ENCODE data around the gene DIAPH3. TPM values are rescaled to one million over a fixed set of nuclear protein-coding genes. Genes with fewer than 3 reads are reported as not detected.

DIAPH3 gene
- total RNA-seq, 1 experiment from 2014 or later = 27.6 TPM

DNA sequence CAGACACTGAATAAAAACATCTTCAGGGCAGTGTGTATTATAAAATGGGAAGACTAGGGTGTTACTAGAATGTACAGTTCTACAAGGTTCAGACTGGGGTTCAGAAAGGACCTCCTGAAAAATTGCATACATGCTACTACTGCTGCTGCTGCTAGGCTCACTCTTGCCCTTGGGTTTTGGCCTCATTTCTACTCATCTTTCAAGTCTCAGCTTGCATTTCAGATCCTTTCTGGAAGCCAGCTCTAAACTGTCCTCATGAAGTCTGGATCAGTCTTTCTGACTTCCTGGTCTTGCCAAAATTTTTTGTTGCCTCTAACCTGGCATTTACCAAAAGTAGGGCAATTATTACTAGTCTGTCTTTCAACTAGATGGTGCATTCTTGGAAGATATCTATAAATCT is 393.3 kb downstream of the DIAPH3 start (continued):
- TF ChIP-seq SMAD3 (CRISPR knock-in tag; IDR thresholded peaks at IDR 0.05; ENCODE audit: borderline replicate concordance) (no peak), ZNF263 (CRISPR knock-in tag; IDR thresholded peaks at IDR 0.05; ENCODE audit: low read depth) (no peak), EMX1 (CRISPR knock-in tag; IDR thresholded peaks at IDR 0.05) (no peak), JUN (CRISPR knock-in tag; IDR thresholded peaks at IDR 0.05) (no peak), ZNF671 (CRISPR knock-in tag; IDR thresholded peaks at IDR 0.05) (no peak), MXD4 (CRISPR knock-in tag; IDR thresholded peaks at IDR 0.05; ENCODE audit: borderline replicate concordance) (no peak), ZNF219 (CRISPR knock-in tag; IDR thresholded peaks at IDR 0.05; ENCODE audit: borderline replicate concordance) (no peak)
- TF ChIP-seq, protein P1, sequence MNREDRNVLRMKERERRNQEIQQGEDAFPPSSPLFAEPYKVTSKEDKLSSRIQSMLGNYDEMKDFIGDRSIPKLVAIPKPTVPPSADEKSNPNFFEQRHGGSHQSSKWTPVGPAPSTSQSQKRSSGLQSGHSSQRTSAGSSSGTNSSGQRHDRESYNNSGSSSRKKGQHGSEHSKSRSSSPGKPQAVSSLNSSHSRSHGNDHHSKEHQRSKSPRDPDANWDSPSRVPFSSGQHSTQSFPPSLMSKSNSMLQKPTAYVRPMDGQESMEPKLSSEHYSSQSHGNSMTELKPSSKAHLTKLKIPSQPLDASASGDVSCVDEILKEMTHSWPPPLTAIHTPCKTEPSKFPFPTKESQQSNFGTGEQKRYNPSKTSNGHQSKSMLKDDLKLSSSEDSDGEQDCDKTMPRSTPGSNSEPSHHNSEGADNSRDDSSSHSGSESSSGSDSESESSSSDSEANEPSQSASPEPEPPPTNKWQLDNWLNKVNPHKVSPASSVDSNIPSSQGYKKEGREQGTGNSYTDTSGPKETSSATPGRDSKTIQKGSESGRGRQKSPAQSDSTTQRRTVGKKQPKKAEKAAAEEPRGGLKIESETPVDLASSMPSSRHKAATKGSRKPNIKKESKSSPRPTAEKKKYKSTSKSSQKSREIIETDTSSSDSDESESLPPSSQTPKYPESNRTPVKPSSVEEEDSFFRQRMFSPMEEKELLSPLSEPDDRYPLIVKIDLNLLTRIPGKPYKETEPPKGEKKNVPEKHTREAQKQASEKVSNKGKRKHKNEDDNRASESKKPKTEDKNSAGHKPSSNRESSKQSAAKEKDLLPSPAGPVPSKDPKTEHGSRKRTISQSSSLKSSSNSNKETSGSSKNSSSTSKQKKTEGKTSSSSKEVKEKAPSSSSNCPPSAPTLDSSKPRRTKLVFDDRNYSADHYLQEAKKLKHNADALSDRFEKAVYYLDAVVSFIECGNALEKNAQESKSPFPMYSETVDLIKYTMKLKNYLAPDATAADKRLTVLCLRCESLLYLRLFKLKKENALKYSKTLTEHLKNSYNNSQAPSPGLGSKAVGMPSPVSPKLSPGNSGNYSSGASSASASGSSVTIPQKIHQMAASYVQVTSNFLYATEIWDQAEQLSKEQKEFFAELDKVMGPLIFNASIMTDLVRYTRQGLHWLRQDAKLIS (CRISPR knock-in tag; IDR thresholded peaks at IDR 0.05; ENCODE audit: borderline replicate concordance) = no peak
- TF ChIP-seq, protein P2, sequence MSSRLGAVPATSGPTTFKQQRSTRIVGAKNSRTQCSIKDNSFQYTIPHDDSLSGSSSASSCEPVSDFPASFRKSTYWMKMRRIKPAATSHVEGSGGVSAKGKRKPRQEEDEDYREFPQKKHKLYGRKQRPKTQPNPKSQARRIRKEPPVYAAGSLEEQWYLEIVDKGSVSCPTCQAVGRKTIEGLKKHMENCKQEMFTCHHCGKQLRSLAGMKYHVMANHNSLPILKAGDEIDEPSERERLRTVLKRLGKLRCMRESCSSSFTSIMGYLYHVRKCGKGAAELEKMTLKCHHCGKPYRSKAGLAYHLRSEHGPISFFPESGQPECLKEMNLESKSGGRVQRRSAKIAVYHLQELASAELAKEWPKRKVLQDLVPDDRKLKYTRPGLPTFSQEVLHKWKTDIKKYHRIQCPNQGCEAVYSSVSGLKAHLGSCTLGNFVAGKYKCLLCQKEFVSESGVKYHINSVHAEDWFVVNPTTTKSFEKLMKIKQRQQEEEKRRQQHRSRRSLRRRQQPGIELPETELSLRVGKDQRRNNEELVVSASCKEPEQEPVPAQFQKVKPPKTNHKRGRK (CRISPR knock-in tag; IDR thresholded peaks at IDR 0.05; ENCODE audit: borderline replicate concordance) = no peak
- TF ChIP-seq, protein P3, sequence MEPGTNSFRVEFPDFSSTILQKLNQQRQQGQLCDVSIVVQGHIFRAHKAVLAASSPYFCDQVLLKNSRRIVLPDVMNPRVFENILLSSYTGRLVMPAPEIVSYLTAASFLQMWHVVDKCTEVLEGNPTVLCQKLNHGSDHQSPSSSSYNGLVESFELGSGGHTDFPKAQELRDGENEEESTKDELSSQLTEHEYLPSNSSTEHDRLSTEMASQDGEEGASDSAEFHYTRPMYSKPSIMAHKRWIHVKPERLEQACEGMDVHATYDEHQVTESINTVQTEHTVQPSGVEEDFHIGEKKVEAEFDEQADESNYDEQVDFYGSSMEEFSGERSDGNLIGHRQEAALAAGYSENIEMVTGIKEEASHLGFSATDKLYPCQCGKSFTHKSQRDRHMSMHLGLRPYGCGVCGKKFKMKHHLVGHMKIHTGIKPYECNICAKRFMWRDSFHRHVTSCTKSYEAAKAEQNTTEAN (CRISPR knock-in tag; IDR thresholded peaks at IDR 0.05) = no peak
- TF ChIP-seq, protein P4, sequence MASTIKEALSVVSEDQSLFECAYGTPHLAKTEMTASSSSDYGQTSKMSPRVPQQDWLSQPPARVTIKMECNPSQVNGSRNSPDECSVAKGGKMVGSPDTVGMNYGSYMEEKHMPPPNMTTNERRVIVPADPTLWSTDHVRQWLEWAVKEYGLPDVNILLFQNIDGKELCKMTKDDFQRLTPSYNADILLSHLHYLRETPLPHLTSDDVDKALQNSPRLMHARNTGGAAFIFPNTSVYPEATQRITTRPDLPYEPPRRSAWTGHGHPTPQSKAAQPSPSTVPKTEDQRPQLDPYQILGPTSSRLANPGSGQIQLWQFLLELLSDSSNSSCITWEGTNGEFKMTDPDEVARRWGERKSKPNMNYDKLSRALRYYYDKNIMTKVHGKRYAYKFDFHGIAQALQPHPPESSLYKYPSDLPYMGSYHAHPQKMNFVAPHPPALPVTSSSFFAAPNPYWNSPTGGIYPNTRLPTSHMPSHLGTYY (CRISPR knock-in tag; IDR thresholded peaks at IDR 0.05) = no peak

DNA sequence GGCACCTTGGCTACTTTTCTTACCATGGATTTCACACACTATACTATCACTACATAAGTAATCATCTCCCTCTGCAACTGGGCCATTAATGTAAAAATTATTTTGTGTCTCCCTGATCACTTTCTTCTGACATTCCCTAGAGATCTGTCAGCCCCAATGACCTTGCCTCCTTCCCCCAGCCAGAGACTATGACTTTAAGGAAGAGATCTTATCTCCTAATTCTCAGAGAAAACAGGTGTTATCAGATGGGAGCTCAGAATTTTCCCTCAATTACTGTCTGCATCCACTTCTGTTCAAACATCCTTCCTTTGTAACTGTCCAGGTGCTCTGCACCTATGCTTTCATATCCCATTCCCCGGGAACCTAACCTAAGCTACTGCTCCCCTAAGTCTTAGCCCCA is 397.5 kb downstream of the DIAPH3 start:
- H3K36me3 Mint-ChIP-seq = no peaks in the 10 kb centered on the region
- DNase-seq (ENCODE audit: low spot score) = no peak
- H3K9me3 Mint-ChIP-seq = no peaks in the 10 kb centered on the region
- peaks cover 22% of the 10 kb centered on the region for H3K4me1 Mint-ChIP-seq
- no peak overlapping the region for H3K27ac Mint-ChIP-seq
- ChIA-PET CTCF (no interaction called here), POLR2A (no interaction called here)
- H3K4me3 Mint-ChIP-seq = no peak overlapping the region
- ATAC-seq = no peak
- no peaks in the 10 kb centered on the region for H3K27me3 Mint-ChIP-seq (ENCODE audit: low read depth)
- TF ChIP-seq FOXK1 (CRISPR knock-in tag; IDR thresholded peaks at IDR 0.05) (no peak), NR3C1 (CRISPR knock-in tag; conservative IDR thresholded peaks at IDR 0.05; ENCODE audit: low read depth) (no peak), ELF4 (CRISPR knock-in tag; IDR thresholded peaks at IDR 0.05; ENCODE audit: low read depth) (no peak), PRRX2 (CRISPR knock-in tag; IDR thresholded peaks at IDR 0.05) (no peak), CBFB (CRISPR knock-in tag; IDR thresholded peaks at IDR 0.05; ENCODE audit: low read depth) (no peak), NFYB (CRISPR knock-in tag; conservative IDR thresholded peaks at IDR 0.05; ENCODE audit: low read depth) (no peak), JAZF1 (CRISPR knock-in tag; IDR thresholded peaks at IDR 0.05) (no peak)
- TF ChIP-seq, protein P5, sequence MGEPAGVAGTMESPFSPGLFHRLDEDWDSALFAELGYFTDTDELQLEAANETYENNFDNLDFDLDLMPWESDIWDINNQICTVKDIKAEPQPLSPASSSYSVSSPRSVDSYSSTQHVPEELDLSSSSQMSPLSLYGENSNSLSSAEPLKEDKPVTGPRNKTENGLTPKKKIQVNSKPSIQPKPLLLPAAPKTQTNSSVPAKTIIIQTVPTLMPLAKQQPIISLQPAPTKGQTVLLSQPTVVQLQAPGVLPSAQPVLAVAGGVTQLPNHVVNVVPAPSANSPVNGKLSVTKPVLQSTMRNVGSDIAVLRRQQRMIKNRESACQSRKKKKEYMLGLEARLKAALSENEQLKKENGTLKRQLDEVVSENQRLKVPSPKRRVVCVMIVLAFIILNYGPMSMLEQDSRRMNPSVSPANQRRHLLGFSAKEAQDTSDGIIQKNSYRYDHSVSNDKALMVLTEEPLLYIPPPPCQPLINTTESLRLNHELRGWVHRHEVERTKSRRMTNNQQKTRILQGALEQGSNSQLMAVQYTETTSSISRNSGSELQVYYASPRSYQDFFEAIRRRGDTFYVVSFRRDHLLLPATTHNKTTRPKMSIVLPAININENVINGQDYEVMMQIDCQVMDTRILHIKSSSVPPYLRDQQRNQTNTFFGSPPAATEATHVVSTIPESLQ (CRISPR knock-in tag; IDR thresholded peaks at IDR 0.05) = no peak
- TF ChIP-seq, protein P4 (CRISPR knock-in tag; IDR thresholded peaks at IDR 0.05) = no peak
- TF ChIP-seq, protein P6, sequence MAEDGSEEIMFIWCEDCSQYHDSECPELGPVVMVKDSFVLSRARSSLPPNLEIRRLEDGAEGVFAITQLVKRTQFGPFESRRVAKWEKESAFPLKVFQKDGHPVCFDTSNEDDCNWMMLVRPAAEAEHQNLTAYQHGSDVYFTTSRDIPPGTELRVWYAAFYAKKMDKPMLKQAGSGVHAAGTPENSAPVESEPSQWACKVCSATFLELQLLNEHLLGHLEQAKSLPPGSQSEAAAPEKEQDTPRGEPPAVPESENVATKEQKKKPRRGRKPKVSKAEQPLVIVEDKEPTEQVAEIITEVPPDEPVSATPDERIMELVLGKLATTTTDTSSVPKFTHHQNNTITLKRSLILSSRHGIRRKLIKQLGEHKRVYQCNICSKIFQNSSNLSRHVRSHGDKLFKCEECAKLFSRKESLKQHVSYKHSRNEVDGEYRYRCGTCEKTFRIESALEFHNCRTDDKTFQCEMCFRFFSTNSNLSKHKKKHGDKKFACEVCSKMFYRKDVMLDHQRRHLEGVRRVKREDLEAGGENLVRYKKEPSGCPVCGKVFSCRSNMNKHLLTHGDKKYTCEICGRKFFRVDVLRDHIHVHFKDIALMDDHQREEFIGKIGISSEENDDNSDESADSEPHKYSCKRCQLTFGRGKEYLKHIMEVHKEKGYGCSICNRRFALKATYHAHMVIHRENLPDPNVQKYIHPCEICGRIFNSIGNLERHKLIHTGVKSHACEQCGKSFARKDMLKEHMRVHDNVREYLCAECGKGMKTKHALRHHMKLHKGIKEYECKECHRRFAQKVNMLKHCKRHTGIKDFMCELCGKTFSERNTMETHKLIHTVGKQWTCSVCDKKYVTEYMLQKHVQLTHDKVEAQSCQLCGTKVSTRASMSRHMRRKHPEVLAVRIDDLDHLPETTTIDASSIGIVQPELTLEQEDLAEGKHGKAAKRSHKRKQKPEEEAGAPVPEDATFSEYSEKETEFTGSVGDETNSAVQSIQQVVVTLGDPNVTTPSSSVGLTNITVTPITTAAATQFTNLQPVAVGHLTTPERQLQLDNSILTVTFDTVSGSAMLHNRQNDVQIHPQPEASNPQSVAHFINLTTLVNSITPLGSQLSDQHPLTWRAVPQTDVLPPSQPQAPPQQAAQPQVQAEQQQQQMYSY (CRISPR knock-in tag; IDR thresholded peaks at IDR 0.05) = no peak
- TF ChIP-seq, protein P7, sequence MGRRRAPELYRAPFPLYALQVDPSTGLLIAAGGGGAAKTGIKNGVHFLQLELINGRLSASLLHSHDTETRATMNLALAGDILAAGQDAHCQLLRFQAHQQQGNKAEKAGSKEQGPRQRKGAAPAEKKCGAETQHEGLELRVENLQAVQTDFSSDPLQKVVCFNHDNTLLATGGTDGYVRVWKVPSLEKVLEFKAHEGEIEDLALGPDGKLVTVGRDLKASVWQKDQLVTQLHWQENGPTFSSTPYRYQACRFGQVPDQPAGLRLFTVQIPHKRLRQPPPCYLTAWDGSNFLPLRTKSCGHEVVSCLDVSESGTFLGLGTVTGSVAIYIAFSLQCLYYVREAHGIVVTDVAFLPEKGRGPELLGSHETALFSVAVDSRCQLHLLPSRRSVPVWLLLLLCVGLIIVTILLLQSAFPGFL (CRISPR knock-in tag; IDR thresholded peaks at IDR 0.05; ENCODE audit: borderline replicate concordance) = no peak

All from WTC11 (cell line).